Measurements from ENCODE around the gene UEVLD.

UEVLD gene

GRCh38 chr11:18580113-18580766 is 8.3 kb downstream of the UEVLD start:
- no peak for DNase-seq

- DNase-seq: peak; percentile 42
Measured at GRCh38 chr11:18578975-18579598, 9.4 kb downstream of the UEVLD start.

- DNase-seq: no peak
Measured at GRCh38 chr11:18575361-18575760, 13.2 kb downstream of the UEVLD start.

- DNase-seq: no peak
Measured at GRCh38 chr11:18567081-18567480, 21.5 kb downstream of the UEVLD start.

GRCh38 chr11:18566406-18566805 is 22.1 kb downstream of the UEVLD start:
- DNase-seq: no peak

- DNase-seq: no peak
Measured at GRCh38 chr11:18564149-18564548, 24.4 kb downstream of the UEVLD start.

GRCh38 chr11:18563090-18563730 is 25.3 kb downstream of the UEVLD start:
- DNase-seq: no peak

GRCh38 chr11:18548001-18548400 is 40.5 kb downstream of the UEVLD start:
- DNase-seq: no peak

- peak; percentile 63 for DNase-seq
Measured at GRCh38 chr11:18540207-18541009, 48.1 kb downstream of the UEVLD start.

GRCh38 chr11:18536209-18536608 is 52.3 kb downstream of the UEVLD start:
- no peak for DNase-seq

GRCh38 chr11:18534245-18534644 is 54.3 kb downstream of the UEVLD start:
- DNase-seq: no peak

GRCh38 chr11:18533365-18533764 is 55.2 kb downstream of the UEVLD start:
- DNase-seq: no peak

GRCh38 chr11:18527512-18527911 is 61.0 kb downstream of the UEVLD start:
- peak; percentile 20 for DNase-seq

- peak; percentile 96 for DNase-seq
Measured at GRCh38 chr11:18526521-18527296, 61.8 kb downstream of the UEVLD start, which contains the start of gene TSG101. Gene TSG101 (minus strand): TSS chr11:18526942. CDS start chr11:18526816, 126 bp downstream.

GRCh38 chr11:18526130-18526520 is 62.4 kb downstream of the UEVLD start:
- no peak for DNase-seq

- DNase-seq: no peak
Measured at GRCh38 chr11:18524248-18524647, 64.3 kb downstream of the UEVLD start.

GRCh38 chr11:18523084-18523483 is 65.5 kb downstream of the UEVLD start:
- no peak for DNase-seq

GRCh38 chr11:18522388-18522787 is 66.1 kb downstream of the UEVLD start:
- DNase-seq: peak; percentile 37

- DNase-seq: no peak
Measured at GRCh38 chr11:18521122-18521521, 67.4 kb downstream of the UEVLD start.

- no peak for DNase-seq
Measured at GRCh38 chr11:18502352-18502751, 86.2 kb downstream of the UEVLD start.

GRCh38 chr11:18501629-18502028 is 86.9 kb downstream of the UEVLD start:
- DNase-seq: no peak

GRCh38 chr11:18498039-18498438 is 90.5 kb downstream of the UEVLD start:
- DNase-seq: no peak

GRCh38 chr11:18495703-18496102 is 92.8 kb downstream of the UEVLD start:
- DNase-seq: no peak

Data from hematopoietic multipotent progenitor cell treated with erythropoietin and hydrocortisone succinate and interleukin-3 and kit ligand, for 4 days (in vitro differentiated cells).